HEK293 (cell line): ENCODE data around the gene DNASE1L3.

Experiments used
- WT1 ChIP-seq: fragments of 450-650 bp; formaldehyde crosslinking; IDR thresholded peaks from 2 replicates; pipeline ENCODE4 v1.5.1; 2016; ENCODE audit warnings: missing biosample characterization, missing genetic modification characterization
- ZBTB17 ChIP-seq: fragments of 450-650 bp; formaldehyde crosslinking; IDR thresholded peaks from 2 replicates; pipeline ENCODE4 v1.5.1; 2016; ENCODE audit warnings: missing biosample characterization, missing genetic modification characterization
- ZIC2 ChIP-seq: fragments of 450-650 bp; formaldehyde crosslinking; IDR thresholded peaks from 2 replicates; pipeline ENCODE4 v1.5.1; 2016; ENCODE audit warnings: missing biosample characterization, missing genetic modification characterization
- ZNF138 ChIP-seq: fragments of 450-650 bp; formaldehyde crosslinking; IDR thresholded peaks from 2 replicates; pipeline ENCODE4 v1.5.1; 2016; ENCODE audit warnings: missing biosample characterization, missing genetic modification characterization, borderline replicate concordance
- ZNF341 ChIP-seq: fragments of 450-650 bp; formaldehyde crosslinking; IDR thresholded peaks from 2 replicates; pipeline ENCODE4; 2016; ENCODE audit warnings: low read depth, missing biosample characterization, missing genetic modification characterization
- ZNF391 ChIP-seq: fragments of 450-650 bp; formaldehyde crosslinking; IDR thresholded peaks from 2 replicates; pipeline ENCODE4 v1.5.1; 2016; ENCODE audit warnings: low read depth, missing biosample characterization, missing genetic modification characterization, borderline replicate concordance
- ZNF530 ChIP-seq: fragments of 450-650 bp; formaldehyde crosslinking; IDR thresholded peaks from 2 replicates; pipeline ENCODE4 v1.5.1; 2016; ENCODE audit warnings: low read depth, missing biosample characterization, missing genetic modification characterization
- ZNF548 ChIP-seq: fragments of 450-650 bp; formaldehyde crosslinking; IDR thresholded peaks from 2 replicates; pipeline ENCODE4 v1.5.1; 2016; ENCODE audit warnings: missing biosample characterization, missing genetic modification characterization
- ZNF549 ChIP-seq: fragments of 450-650 bp; IDR thresholded peaks from 2 replicates; pipeline ENCODE4 v1.5.1; 2018; ENCODE audit warnings: missing biosample characterization, missing genetic modification characterization, mild to moderate bottlenecking, inconsistent platforms, moderate library complexity
- ZNF623 ChIP-seq: fragments of 450-650 bp; formaldehyde crosslinking; IDR thresholded peaks from 2 replicates; pipeline ENCODE4 v1.5.1; 2016; ENCODE audit warnings: missing biosample characterization, missing genetic modification characterization
- ZNF624 ChIP-seq: fragments of 450-650 bp; formaldehyde crosslinking; IDR thresholded peaks from 2 replicates; pipeline ENCODE4 v1.5.1; 2017; ENCODE audit warnings: missing biosample characterization, missing genetic modification characterization
- ZNF654 ChIP-seq: fragments of 450-650 bp; formaldehyde crosslinking; IDR thresholded peaks from 2 replicates; pipeline ENCODE4 v1.5.1; 2016; ENCODE audit warnings: low read depth, missing biosample characterization, missing genetic modification characterization
- ZSCAN23 ChIP-seq: fragments of 450-650 bp; formaldehyde crosslinking; IDR thresholded peaks from 2 replicates; pipeline ENCODE4 v1.5.1; 2016; ENCODE audit warnings: missing biosample characterization, missing genetic modification characterization
- ZSCAN30 ChIP-seq: fragments of 450-650 bp; IDR thresholded peaks from 2 replicates; pipeline ENCODE4 v1.5.1; 2018; ENCODE audit warnings: missing biosample characterization, mild to moderate bottlenecking, missing genetic modification characterization, moderate library complexity
- TF ChIP-seq, protein P1 (sequence below): fragments of 450-650 bp; formaldehyde crosslinking; conservative IDR thresholded peaks from 2 replicates; pipeline ENCODE4 v1.5.1; 2016; ENCODE audit warnings: low read depth, missing biosample characterization, missing genetic modification characterization
- TF ChIP-seq, protein P2 (sequence below): fragments of 450-650 bp; formaldehyde crosslinking; IDR thresholded peaks from 2 replicates; pipeline ENCODE4 v1.5.1; 2016; ENCODE audit warnings: missing biosample characterization, missing genetic modification characterization
- TF ChIP-seq, protein P3 (sequence below): fragments of 450-650 bp; formaldehyde crosslinking; IDR thresholded peaks from 2 replicates; pipeline ENCODE4 v1.5.1; 2016; ENCODE audit warnings: missing biosample characterization, missing genetic modification characterization
- TF ChIP-seq, protein P4 (sequence below): fragments of 450-650 bp; formaldehyde crosslinking; IDR thresholded peaks from 2 replicates; pipeline ENCODE4 v1.5.1; 2017; ENCODE audit warnings: missing biosample characterization, missing genetic modification characterization
- TF ChIP-seq, protein P5 (sequence below): fragments of 450-650 bp; formaldehyde crosslinking; IDR thresholded peaks from 2 replicates; pipeline ENCODE4 v1.5.1; 2017; ENCODE audit warnings: missing biosample characterization, missing genetic modification characterization
- TF ChIP-seq, protein P6 (sequence below): fragments of 450-650 bp; formaldehyde crosslinking; IDR thresholded peaks from 2 replicates; pipeline ENCODE4 v1.5.1; 2017; ENCODE audit warnings: missing biosample characterization, missing genetic modification characterization
- TF ChIP-seq, protein P7 (sequence below): fragments of 450-650 bp; formaldehyde crosslinking; IDR thresholded peaks from 2 replicates; pipeline ENCODE4 v1.5.1; 2017; ENCODE audit warnings: missing biosample characterization, missing genetic modification characterization
- TF ChIP-seq, protein P8 (sequence below): fragments of 450-650 bp; formaldehyde crosslinking; IDR thresholded peaks from 2 replicates; pipeline ENCODE4 v1.5.1; 2016; ENCODE audit warnings: missing biosample characterization, missing genetic modification characterization

Gene DNASE1L3

DNA sequence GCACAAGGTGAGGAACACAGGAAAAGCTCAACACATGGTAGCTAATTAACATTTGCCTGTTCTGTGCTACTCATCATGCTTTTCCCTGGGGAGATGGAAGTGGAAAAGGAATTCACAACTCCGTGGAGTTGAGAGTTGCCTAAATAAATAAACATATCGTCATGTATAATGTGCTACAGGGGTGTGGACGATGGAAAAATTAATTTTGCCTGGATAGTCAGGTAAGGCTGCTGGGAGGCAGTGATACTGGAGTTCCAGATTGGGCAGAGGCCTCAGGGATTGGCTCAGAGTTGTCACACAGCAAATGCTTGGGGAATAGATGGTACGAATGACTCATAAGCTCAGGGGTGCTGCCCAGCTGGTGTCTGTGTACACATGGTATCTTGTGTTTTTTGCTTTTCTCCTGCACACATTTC lies 23.8 kb upstream of the DNASE1L3 start (continued):
- TF ChIP-seq, protein P1, sequence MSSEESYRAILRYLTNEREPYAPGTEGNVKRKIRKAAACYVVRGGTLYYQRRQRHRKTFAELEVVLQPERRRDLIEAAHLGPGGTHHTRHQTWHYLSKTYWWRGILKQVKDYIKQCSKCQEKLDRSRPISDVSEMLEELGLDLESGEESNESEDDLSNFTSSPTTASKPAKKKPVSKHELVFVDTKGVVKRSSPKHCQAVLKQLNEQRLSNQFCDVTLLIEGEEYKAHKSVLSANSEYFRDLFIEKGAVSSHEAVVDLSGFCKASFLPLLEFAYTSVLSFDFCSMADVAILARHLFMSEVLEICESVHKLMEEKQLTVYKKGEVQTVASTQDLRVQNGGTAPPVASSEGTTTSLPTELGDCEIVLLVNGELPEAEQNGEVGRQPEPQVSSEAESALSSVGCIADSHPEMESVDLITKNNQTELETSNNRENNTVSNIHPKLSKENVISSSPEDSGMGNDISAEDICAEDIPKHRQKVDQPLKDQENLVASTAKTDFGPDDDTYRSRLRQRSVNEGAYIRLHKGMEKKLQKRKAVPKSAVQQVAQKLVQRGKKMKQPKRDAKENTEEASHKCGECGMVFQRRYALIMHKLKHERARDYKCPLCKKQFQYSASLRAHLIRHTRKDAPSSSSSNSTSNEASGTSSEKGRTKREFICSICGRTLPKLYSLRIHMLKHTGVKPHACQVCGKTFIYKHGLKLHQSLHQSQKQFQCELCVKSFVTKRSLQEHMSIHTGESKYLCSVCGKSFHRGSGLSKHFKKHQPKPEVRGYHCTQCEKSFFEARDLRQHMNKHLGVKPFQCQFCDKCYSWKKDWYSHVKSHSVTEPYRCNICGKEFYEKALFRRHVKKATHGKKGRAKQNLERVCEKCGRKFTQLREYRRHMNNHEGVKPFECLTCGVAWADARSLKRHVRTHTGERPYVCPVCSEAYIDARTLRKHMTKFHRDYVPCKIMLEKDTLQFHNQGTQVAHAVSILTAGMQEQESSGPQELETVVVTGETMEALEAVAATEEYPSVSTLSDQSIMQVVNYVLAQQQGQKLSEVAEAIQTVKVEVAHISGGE: no peak
- TF ChIP-seq, protein P2, sequence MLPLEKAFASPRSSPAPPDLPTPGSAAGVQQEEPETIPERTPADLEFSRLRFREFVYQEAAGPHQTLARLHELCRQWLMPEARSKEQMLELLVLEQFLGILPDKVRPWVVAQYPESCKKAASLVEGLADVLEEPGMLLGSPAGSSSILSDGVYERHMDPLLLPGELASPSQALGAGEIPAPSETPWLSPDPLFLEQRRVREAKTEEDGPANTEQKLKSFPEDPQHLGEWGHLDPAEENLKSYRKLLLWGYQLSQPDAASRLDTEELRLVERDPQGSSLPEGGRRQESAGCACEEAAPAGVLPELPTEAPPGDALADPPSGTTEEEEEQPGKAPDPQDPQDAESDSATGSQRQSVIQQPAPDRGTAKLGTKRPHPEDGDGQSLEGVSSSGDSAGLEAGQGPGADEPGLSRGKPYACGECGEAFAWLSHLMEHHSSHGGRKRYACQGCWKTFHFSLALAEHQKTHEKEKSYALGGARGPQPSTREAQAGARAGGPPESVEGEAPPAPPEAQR (tag by site-specific recombination): no peak
- TF ChIP-seq ZNF623 (tag by site-specific recombination) (no peak), WT1 (tag by site-specific recombination) (peak; percentile 45; the same call in 1 of the 2 replicates), ZBTB17 (tag by site-specific recombination) (peak; percentile 80), ZNF391 (tag by site-specific recombination) (no peak), ZNF654 (tag by site-specific recombination) (no peak), ZNF341 (tag by site-specific recombination) (no peak), ZSCAN23 (tag by site-specific recombination) (no peak), ZNF138 (tag by site-specific recombination) (no peak), ZNF530 (tag by site-specific recombination) (no peak), ZIC2 (tag by site-specific recombination) (peak; percentile 17; the same call in 1 of the 2 replicates), ZNF549 (tag by site-specific recombination) (no peak), ZNF548 (no peak), ZSCAN30 (tag by site-specific recombination) (no peak), ZNF624 (tag by site-specific recombination) (no peak)
- TF ChIP-seq, protein P3, sequence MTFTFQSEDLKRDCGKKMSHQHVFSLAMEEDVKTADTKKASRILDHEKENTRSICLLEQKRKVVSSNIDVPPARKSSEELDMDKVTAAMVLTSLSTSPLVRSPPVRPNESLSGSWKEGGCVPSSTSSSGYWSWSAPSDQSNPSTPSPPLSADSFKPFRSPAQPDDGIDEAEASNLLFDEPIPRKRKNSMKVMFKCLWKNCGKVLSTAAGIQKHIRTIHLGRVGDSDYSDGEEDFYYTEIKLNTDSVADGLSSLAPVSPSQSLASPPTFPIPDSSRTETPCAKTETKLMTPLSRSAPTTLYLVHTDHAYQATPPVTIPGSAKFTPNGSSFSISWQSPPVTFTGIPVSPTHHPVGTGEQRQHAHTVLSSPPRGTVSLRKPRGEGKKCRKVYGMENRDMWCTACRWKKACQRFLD (tag by site-specific recombination): no peak
- TF ChIP-seq, protein P4, sequence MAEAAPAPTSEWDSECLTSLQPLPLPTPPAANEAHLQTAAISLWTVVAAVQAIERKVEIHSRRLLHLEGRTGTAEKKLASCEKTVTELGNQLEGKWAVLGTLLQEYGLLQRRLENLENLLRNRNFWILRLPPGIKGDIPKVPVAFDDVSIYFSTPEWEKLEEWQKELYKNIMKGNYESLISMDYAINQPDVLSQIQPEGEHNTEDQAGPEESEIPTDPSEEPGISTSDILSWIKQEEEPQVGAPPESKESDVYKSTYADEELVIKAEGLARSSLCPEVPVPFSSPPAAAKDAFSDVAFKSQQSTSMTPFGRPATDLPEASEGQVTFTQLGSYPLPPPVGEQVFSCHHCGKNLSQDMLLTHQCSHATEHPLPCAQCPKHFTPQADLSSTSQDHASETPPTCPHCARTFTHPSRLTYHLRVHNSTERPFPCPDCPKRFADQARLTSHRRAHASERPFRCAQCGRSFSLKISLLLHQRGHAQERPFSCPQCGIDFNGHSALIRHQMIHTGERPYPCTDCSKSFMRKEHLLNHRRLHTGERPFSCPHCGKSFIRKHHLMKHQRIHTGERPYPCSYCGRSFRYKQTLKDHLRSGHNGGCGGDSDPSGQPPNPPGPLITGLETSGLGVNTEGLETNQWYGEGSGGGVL (tag by site-specific recombination): no peak
- TF ChIP-seq, protein P5, sequence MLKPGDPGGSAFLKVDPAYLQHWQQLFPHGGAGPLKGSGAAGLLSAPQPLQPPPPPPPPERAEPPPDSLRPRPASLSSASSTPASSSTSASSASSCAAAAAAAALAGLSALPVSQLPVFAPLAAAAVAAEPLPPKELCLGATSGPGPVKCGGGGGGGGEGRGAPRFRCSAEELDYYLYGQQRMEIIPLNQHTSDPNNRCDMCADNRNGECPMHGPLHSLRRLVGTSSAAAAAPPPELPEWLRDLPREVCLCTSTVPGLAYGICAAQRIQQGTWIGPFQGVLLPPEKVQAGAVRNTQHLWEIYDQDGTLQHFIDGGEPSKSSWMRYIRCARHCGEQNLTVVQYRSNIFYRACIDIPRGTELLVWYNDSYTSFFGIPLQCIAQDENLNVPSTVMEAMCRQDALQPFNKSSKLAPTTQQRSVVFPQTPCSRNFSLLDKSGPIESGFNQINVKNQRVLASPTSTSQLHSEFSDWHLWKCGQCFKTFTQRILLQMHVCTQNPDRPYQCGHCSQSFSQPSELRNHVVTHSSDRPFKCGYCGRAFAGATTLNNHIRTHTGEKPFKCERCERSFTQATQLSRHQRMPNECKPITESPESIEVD (tag by site-specific recombination): no peak
- TF ChIP-seq, protein P6, sequence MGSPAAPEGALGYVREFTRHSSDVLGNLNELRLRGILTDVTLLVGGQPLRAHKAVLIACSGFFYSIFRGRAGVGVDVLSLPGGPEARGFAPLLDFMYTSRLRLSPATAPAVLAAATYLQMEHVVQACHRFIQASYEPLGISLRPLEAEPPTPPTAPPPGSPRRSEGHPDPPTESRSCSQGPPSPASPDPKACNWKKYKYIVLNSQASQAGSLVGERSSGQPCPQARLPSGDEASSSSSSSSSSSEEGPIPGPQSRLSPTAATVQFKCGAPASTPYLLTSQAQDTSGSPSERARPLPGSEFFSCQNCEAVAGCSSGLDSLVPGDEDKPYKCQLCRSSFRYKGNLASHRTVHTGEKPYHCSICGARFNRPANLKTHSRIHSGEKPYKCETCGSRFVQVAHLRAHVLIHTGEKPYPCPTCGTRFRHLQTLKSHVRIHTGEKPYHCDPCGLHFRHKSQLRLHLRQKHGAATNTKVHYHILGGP (tag by site-specific recombination): no peak
- TF ChIP-seq, protein P7, sequence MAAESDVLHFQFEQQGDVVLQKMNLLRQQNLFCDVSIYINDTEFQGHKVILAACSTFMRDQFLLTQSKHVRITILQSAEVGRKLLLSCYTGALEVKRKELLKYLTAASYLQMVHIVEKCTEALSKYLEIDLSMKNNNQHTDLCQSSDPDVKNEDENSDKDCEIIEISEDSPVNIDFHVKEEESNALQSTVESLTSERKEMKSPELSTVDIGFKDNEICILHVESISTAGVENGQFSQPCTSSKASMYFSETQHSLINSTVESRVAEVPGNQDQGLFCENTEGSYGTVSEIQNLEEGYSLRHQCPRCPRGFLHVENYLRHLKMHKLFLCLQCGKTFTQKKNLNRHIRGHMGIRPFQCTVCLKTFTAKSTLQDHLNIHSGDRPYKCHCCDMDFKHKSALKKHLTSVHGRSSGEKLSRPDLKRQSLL (tag by site-specific recombination): no peak
- TF ChIP-seq, protein P8, sequence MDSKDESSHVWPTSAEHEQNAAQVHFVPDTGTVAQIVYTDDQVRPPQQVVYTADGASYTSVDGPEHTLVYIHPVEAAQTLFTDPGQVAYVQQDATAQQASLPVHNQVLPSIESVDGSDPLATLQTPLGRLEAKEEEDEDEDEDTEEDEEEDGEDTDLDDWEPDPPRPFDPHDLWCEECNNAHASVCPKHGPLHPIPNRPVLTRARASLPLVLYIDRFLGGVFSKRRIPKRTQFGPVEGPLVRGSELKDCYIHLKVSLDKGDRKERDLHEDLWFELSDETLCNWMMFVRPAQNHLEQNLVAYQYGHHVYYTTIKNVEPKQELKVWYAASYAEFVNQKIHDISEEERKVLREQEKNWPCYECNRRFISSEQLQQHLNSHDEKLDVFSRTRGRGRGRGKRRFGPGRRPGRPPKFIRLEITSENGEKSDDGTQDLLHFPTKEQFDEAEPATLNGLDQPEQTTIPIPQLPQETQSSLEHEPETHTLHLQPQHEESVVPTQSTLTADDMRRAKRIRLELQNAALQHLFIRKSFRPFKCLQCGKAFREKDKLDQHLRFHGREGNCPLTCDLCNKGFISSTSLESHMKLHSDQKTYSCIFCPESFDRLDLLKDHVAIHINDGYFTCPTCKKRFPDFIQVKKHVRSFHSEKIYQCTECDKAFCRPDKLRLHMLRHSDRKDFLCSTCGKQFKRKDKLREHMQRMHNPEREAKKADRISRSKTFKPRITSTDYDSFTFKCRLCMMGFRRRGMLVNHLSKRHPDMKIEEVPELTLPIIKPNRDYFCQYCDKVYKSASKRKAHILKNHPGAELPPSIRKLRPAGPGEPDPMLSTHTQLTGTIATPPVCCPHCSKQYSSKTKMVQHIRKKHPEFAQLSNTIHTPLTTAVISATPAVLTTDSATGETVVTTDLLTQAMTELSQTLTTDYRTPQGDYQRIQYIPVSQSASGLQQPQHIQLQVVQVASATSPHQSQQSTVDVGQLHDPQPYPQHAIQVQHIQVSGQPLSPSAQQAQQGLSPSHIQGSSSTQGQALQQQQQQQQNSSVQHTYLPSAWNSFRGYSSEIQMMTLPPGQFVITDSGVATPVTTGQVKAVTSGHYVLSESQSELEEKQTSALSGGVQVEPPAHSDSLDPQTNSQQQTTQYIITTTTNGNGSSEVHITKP (tag by site-specific recombination): no peak
